ACC112 (cell line): Measurements from ENCODE around the gene CDYL.

Source experiments
- H2AFZ ChIP-seq: fragments of 200-600 bp; sonication (generic); one replicate; pipeline ENCODE4 v1.6.0; 2017; ENCODE audit warnings: antibody characterized with exemption, low read length; ENCODE audit not compliant: unreplicated experiment
- H3K27ac ChIP-seq: fragments of 200-600 bp; sonication (generic); 2 replicates; pipeline ENCODE4 v1.5.1; 2014; ENCODE audit warnings: low read depth, mild to moderate bottlenecking, antibody characterized with exemption, low read length, moderate library complexity
- H3K27me3 ChIP-seq: fragments of 200-600 bp; sonication (generic); 2 replicates; pipeline ENCODE4 v1.6.1; 2014; ENCODE audit warnings: mild to moderate bottlenecking, antibody characterized with exemption, low read length, moderate library complexity, mixed read lengths; ENCODE audit not compliant: insufficient read depth
- H3K36me3 ChIP-seq: fragments of 200-600 bp; sonication (generic); 2 replicates; pipeline ENCODE4 v1.6.1; 2016; ENCODE audit warnings: mild to moderate bottlenecking, antibody characterized with exemption, low read length, moderate library complexity, mixed read lengths; ENCODE audit not compliant: insufficient read depth
- H3K4me1 ChIP-seq: fragments of 200-600 bp; sonication (generic); one replicate; pipeline ENCODE4 v1.6.1; 2016; ENCODE audit warnings: low read length, mixed read lengths; ENCODE audit not compliant: insufficient read depth, unreplicated experiment, control insufficient read depth
- H3K4me3 ChIP-seq: fragments of 200-600 bp; sonication (generic); 2 replicates; pipeline ENCODE4 v1.5.1; 2014; ENCODE audit warnings: mild to moderate bottlenecking, low read depth, low read length
- H3K79me2 ChIP-seq: fragments of 200-600 bp; sonication (generic); one replicate; pipeline ENCODE4 v1.6.0; 2016; ENCODE audit warnings: low read length; ENCODE audit not compliant: control insufficient read depth, unreplicated experiment, insufficient read depth

CDYL gene

GRCh38 chr6:4802312-4802935 is 26.2 kb downstream of the CDYL start:
- Histone ChIP-seq H3K27ac (no peak overlapping the region), H3K79me2 (peaks cover 95% of the 10 kb centered on the region), H3K27me3 (no peaks in the 10 kb centered on the region), H2AFZ (no peak overlapping the region), H3K4me3 (no peak overlapping the region), H3K4me1 (peaks cover 11% of the 10 kb centered on the region), H3K36me3 (peaks cover 4% of the 10 kb centered on the region; the same call in 1 of the 2 replicates)

- Histone ChIP-seq H3K27ac (no peak overlapping the region), H3K79me2 (peaks cover 95% of the 10 kb centered on the region), H3K4me1 (peaks cover 8% of the 10 kb centered on the region), H3K36me3 (peaks cover 4% of the 10 kb centered on the region; the same call in 1 of the 2 replicates), H3K27me3 (no peaks in the 10 kb centered on the region), H2AFZ (no peak overlapping the region), H3K4me3 (no peak overlapping the region)
Observed at GRCh38 chr6:4803343-4803744, 27.1 kb downstream of the CDYL start.

GRCh38 chr6:4804095-4804494 is 27.9 kb downstream of the CDYL start:
- Histone ChIP-seq H3K4me3 (no peak overlapping the region), H2AFZ (no peak overlapping the region), H3K36me3 (peaks cover 5% of the 10 kb centered on the region; the same call in 1 of the 2 replicates), H3K27ac (no peak overlapping the region), H3K4me1 (peaks cover 8% of the 10 kb centered on the region), H3K27me3 (no peaks in the 10 kb centered on the region), H3K79me2 (peaks cover 95% of the 10 kb centered on the region)

GRCh38 chr6:4805553-4806336 is 29.5 kb downstream of the CDYL start:
- Histone ChIP-seq H3K27me3 (no peaks in the 10 kb centered on the region), H3K4me3 (no peak overlapping the region), H3K4me1 (peaks cover 17% of the 10 kb centered on the region), H2AFZ (no peak overlapping the region), H3K79me2 (peaks cover 88% of the 10 kb centered on the region), H3K27ac (no peak overlapping the region), H3K36me3 (peaks cover 3% of the 10 kb centered on the region; the same call in 1 of the 2 replicates)

- peaks cover 3% of the 10 kb centered on the region; the same call in 1 of the 2 replicates for H3K36me3 ChIP-seq
- no peak overlapping the region for H3K4me3 ChIP-seq
- H3K27me3 ChIP-seq, result no peaks in the 10 kb centered on the region
- peaks cover 20% of the 10 kb centered on the region for H3K4me1 ChIP-seq
- peaks cover 88% of the 10 kb centered on the region for H3K79me2 ChIP-seq
- no peak overlapping the region for H3K27ac ChIP-seq
- no peak overlapping the region for H2AFZ ChIP-seq
Observed at GRCh38 chr6:4806337-4806725, 30.1 kb downstream of the CDYL start.

- Histone ChIP-seq H3K27ac (no peak overlapping the region), H3K4me3 (no peak overlapping the region), H3K79me2 (peaks cover 88% of the 10 kb centered on the region), H3K36me3 (peaks cover 3% of the 10 kb centered on the region; the same call in 1 of the 2 replicates), H2AFZ (no peak overlapping the region), H3K4me1 (peaks cover 22% of the 10 kb centered on the region), H3K27me3 (no peaks in the 10 kb centered on the region)
Observed at GRCh38 chr6:4806791-4807190, 30.6 kb downstream of the CDYL start.

- Histone ChIP-seq H2AFZ (no peak overlapping the region), H3K36me3 (peaks cover 3% of the 10 kb centered on the region; the same call in 1 of the 2 replicates), H3K4me3 (no peak overlapping the region), H3K27me3 (no peaks in the 10 kb centered on the region), H3K79me2 (peaks cover 89% of the 10 kb centered on the region), H3K4me1 (peaks cover 33% of the 10 kb centered on the region), H3K27ac (no peak overlapping the region)
Observed at GRCh38 chr6:4808396-4808795, 32.2 kb downstream of the CDYL start.

GRCh38 chr6:4809999-4810918 is 34.1 kb downstream of the CDYL start:
- peaks cover 3% of the 10 kb centered on the region; the same call in 1 of the 2 replicates for H3K36me3 ChIP-seq
- peaks cover 25% of the 10 kb centered on the region for H3K4me1 ChIP-seq

GRCh38 chr6:4812068-4812467 is 35.9 kb downstream of the CDYL start:
- Histone ChIP-seq H3K27ac (peak overlapping the region; percentile 25; the same call in 1 of the 2 replicates), H3K79me2 (peaks cover 88% of the 10 kb centered on the region), H3K27me3 (no peaks in the 10 kb centered on the region), H3K4me3 (no peak overlapping the region), H3K4me1 (peaks cover 25% of the 10 kb centered on the region), H3K36me3 (peaks cover 3% of the 10 kb centered on the region; the same call in 1 of the 2 replicates), H2AFZ (no peak overlapping the region)

More at GRCh38 chr6:4809999-4810918, 34.1 kb downstream of the CDYL start:
- Histone ChIP-seq H2AFZ (no peak overlapping the region), H3K79me2 (peaks cover 91% of the 10 kb centered on the region), H3K27ac (peak overlapping the region; percentile 75), H3K4me3 (no peak overlapping the region), H3K27me3 (no peaks in the 10 kb centered on the region)

GRCh38 chr6:4813055-4813454 is 36.9 kb downstream of the CDYL start:
- peaks cover 3% of the 10 kb centered on the region; the same call in 1 of the 2 replicates for H3K36me3 ChIP-seq
- H3K27ac ChIP-seq, result no peak overlapping the region
- H3K4me1 ChIP-seq, result peaks cover 32% of the 10 kb centered on the region
- H3K4me3 ChIP-seq, result no peak overlapping the region
- H2AFZ ChIP-seq, result no peak overlapping the region
- peaks cover 87% of the 10 kb centered on the region for H3K79me2 ChIP-seq
- no peaks in the 10 kb centered on the region for H3K27me3 ChIP-seq
